Astrocyte of the cerebellum (primary cell): ENCODE data around the gene DGKD.
A peak's percentile ranks its signal among the peaks of the same experiment; 100 is the strongest.
"Not testable (repeated sequence)": the region's sequence is repeated elsewhere in the genome, so short reads cannot be mapped to it uniquely, and the experiment has no call there.

Experiments used
- DNase-seq: peaks from one replicate; pipeline ENCODE4 v3.0.0-alpha.2; 2011; ENCODE audit warnings: low read depth
- H3K4me3 ChIP-seq: 2 replicates; pipeline ENCODE4 v1.5.1; 2011; ENCODE audit warnings: mild to moderate bottlenecking, low read depth, low read length, moderate library complexity
- in situ Hi-C: cut with HindIII; loops from 2 replicates; pipeline ENCODE4 v1.10.0; 2017; ENCODE audit warnings: low sequenced_read_pairs
- TF ChIP-seq, protein P1 (sequence below): IDR thresholded peaks from 2 replicates; pipeline ENCODE4 v1.5.1; 2012; ENCODE audit warnings: low read length, low read depth, moderate library complexity, mild to moderate bottlenecking; ENCODE audit errors: missing control alignments

The DGKD gene

DNA sequence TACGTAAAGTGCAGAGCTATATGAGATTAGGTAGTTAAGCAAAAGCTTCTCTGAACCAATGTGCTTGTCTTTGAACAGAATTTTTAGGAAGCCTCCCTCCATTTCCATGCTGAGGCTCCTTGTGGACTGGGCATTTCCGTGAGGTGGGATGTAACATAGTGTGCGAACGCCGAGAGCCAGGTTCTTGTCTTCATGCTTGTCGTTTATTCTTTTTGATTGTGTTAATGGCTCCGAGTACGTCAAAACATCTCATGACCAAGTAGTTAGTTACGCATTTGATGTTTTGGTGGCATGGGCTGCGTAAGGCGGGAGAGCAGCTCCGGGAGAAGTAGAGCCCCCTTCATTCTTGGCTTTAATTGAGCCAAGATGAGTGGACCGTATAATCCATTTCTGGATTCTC is 32.9 kb downstream of the DGKD start:
- TF ChIP-seq, protein P1, sequence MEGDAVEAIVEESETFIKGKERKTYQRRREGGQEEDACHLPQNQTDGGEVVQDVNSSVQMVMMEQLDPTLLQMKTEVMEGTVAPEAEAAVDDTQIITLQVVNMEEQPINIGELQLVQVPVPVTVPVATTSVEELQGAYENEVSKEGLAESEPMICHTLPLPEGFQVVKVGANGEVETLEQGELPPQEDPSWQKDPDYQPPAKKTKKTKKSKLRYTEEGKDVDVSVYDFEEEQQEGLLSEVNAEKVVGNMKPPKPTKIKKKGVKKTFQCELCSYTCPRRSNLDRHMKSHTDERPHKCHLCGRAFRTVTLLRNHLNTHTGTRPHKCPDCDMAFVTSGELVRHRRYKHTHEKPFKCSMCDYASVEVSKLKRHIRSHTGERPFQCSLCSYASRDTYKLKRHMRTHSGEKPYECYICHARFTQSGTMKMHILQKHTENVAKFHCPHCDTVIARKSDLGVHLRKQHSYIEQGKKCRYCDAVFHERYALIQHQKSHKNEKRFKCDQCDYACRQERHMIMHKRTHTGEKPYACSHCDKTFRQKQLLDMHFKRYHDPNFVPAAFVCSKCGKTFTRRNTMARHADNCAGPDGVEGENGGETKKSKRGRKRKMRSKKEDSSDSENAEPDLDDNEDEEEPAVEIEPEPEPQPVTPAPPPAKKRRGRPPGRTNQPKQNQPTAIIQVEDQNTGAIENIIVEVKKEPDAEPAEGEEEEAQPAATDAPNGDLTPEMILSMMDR, result no peak
- in situ Hi-C loops, result no loop called here
- H3K4me3 ChIP-seq, result no peak overlapping the region
- no peak for DNase-seq

DNA sequence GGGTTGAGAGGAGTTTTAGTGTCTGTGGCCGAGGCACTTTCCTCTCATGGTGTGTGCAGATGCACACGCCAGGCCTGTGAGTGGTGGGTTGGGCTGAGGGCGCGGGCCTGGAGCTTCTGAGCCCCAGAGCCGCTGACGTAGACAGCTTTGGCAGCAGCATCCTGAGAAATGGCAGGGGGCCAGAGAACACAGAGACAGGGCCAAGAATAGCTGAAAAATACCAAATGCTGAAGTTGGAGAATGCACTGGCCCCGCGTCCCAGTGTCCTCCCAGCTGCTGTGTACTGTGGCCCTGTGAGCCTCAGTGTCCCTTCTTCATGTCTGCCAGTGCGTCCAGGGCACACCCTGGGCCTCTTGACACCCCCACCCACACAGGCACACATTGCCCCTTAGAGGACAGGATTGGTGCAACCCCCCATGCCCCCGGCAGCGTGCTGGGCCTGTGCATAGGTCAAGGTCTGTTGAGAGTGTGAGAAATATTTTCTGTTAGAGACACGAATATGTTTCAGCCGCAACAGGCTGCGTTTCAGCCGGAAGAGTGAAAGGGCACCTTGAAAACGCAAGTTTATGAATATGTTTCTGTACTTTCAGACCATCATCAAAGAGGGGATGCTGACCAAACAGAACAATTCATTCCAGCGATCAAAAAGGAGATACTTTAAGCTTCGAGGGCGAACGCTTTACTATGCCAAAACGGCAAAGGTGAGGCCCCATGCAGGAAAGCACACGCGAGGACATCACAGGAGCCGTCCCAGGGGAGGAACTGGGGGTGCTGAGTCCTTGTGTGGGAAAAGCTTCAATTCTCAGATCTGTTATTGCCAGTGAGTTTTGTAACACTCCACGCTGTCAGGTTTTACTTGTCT is 33.6 kb downstream of the DGKD start:
- no peak overlapping the region for H3K4me3 ChIP-seq
- in situ Hi-C loops, result no loop called here
- TF ChIP-seq, protein P1, result no peak
- DNase-seq, result peak; percentile 94

DNA sequence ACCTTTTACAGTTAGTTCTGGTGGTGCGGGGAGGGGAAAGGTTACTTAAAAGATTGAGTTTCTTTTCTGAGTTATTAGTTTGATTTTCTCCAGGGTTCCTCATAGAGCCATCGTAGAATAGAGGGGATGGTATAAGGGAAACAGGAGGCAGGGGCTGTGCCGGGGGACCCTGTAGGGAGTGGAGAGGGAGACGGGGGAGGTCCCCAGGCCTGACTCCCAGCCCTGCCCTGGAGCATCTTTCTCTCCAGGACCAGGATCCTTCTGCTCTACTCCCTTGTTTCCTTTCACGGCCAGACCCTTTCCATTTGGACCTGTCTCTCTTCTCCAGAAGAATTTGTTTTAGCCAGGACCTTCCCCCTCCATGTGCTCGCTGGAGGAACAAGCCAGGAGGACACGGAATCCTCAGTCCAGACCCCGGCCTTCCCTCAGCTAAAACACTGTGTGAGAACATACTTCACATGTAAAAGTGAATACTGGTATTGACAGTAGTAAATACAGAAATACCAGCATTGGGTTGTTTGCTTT is 35.4 kb downstream of the DGKD start:
- TF ChIP-seq, protein P1, result no peak
- H3K4me3 ChIP-seq, result no peak overlapping the region
- in situ Hi-C loops, result no loop called here
- DNase-seq, result no peak

DNA sequence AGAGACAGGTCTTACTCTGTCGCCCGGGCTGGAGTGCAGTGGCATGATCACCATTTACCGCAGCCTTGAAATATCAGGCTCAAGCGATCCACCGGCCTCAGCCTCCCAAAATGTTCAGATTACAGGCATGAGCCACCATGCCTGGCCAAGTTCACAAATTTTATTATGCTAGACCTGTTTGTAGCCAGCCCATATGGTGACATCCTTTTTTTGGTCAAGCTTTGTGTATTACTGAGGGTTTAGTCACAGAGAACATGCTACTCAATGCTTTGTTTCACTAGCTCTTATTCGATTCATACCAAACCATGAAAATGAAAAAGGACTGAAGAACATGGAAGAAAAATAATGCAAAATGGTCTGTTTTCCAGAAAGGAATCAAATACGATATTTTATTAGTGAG is 41.4 kb downstream of the DGKD start:
- in situ Hi-C loops, result no loop called here
- no peak for DNase-seq
- TF ChIP-seq, protein P1, result no peak
- no peak overlapping the region for H3K4me3 ChIP-seq

DNA sequence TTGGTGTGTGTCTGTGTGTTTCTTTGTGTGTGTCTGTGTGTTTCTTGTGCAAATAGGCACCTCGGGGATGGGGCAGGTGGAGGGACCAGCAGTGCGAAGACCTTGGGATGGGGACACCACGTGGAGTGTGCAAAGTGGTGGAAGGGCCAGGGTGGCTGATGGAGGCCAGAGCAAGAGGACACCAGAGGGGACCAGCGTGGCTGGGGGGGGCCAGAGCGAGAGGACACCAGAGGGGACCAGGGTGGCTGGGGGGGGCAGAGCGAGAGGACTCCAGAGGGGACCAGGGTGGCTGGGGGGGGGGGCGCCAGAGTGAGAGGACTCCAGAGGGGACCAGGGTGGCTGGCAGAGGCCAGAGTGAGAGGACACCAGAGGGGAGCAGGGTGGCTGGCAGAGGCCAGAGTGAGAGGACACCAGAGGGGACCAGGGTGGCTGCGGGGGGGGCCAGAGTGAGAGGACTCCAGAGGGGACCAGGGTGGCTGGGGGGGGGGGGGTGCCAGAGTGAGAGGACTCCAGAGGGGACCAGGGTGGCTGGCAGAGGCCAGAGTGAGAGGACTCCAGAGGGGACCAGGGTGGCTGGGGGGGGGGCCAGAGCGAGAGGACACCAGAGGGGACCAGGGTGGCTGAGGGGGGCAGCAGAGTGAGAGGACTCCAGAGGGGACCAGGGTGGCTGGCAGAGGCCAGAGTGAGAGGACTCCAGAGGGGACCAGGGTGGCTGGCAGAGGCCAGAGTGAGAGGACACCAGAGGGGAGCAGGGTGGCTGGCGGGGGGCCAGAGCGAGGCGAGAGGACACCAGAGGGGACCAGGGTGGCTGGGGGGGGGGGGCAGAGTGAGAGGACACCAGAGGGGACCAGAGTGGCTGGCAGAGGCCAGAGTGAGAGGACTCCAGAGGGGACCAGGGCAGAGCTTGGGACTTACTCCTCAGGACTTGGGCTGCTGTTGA is 42.7 kb downstream of the DGKD start:
- in situ Hi-C loops, DNase-seq, H3K4me3 ChIP-seq: not testable (repeated sequence)

DNA sequence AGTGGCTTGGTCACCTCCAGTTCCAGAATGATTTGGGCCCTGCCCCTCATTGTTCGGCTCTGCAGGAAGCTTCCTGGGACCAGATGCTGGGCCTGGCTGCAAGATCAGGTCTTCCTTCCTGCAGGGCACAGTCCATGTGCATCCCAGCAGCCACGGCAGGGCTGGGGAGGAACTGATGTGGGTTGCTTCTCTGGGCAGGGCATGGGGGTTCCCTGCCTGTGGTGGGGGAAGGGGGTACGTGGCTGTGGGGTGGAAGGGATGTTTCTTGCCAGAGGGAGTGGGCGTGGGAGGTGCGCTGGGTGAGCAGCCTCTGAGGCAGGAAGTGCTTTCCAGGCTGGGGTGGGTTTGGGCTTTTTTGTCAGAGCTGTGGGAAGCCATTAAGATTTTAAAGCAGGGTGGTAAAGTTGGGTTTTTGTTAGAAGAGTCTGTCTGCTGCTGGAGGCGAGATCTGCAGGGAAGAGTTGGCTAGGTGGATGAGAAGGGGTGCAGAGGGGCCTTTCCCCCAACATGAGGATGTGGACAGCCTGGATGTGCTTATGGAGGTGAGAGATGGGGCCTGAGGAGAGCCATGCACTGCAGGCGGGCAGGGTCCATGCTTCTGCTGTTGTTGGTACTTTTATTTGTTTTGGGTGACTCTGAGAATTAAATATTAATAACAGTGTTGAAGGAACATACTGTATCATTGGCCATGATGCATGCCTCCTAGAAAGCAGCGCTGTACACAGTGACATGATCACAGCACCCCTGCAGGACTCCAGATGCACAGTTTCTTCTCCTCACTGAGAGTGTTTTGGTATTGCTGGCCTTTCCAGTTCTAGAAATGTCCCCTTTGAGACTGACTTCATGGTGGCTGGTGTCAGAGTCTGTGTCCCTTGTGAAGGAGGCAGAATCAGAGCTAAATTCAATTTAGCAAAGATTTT is 45.3 kb downstream of the DGKD start:
- DNase-seq, result no peak
- TF ChIP-seq, protein P1, result no peak
- in situ Hi-C loops, result no loop called here
- no peak overlapping the region for H3K4me3 ChIP-seq
